Osteocyte (in vitro differentiated cells): Measurements from ENCODE around the gene SPAG16. TPM values are rescaled to one million over a fixed set of nuclear protein-coding genes. Genes with fewer than 3 reads are reported as not detected.

ENCODE experiments used
- DNase-seq: peaks from one replicate; pipeline ENCODE4 v3.0.0; 2021; ENCODE audit warnings: mixed read lengths; ENCODE audit not compliant: unreplicated experiment; ENCODE audit errors: extremely low spot score
- H3K27ac Mint-ChIP-seq: one replicate; pipeline ENCODE4 v1.8.0; 2021; ENCODE audit warnings: mild to moderate bottlenecking, mixed read lengths; ENCODE audit not compliant: unreplicated experiment
- H3K27me3 Mint-ChIP-seq: one replicate; pipeline ENCODE4 v1.8.0; 2021; ENCODE audit warnings: mixed read lengths; ENCODE audit not compliant: unreplicated experiment
- H3K36me3 Mint-ChIP-seq: one replicate; pipeline ENCODE4 v1.8.0; 2021; ENCODE audit warnings: mixed read lengths; ENCODE audit not compliant: unreplicated experiment
- H3K4me1 Mint-ChIP-seq: one replicate; pipeline ENCODE4 v1.8.0; 2021; ENCODE audit warnings: mixed read lengths; ENCODE audit not compliant: unreplicated experiment
- H3K4me3 Mint-ChIP-seq: one replicate; pipeline ENCODE4 v1.8.0; 2021; ENCODE audit warnings: mild to moderate bottlenecking, moderate library complexity, mixed read lengths; ENCODE audit not compliant: unreplicated experiment
- H3K9me3 Mint-ChIP-seq: one replicate; pipeline ENCODE4 v1.8.0; 2021; ENCODE audit warnings: mixed read lengths; ENCODE audit not compliant: unreplicated experiment
- CTCF ChIP-seq: fragments of 200-600 bp; sonication (generic); IDR thresholded peaks from 2 replicates; pipeline ENCODE4 v1.5.0; 2021; ENCODE audit warnings: antibody characterized with exemption, mild to moderate bottlenecking, moderate library complexity
- total RNA-seq: library from RNA; stranded (reverse); gene quantifications from 2 replicates; pipeline ENCODE4 v1.2.1, GENCODE V29; 2021

Gene SPAG16
- total RNA-seq, 1 donor from 2014 or later: 20.7 TPM

GRCh38 chr2:214315324-214315723, 1031.1 kb downstream of the SPAG16 start:
- Mint-ChIP-seq H3K4me3 (no peak overlapping the region), H3K27me3 (no peaks in the 10 kb centered on the region), H3K36me3 (no peaks in the 10 kb centered on the region), H3K4me1 (peaks cover 15% of the 10 kb centered on the region), H3K9me3 (peaks cover 4% of the 10 kb centered on the region), H3K27ac (no peak overlapping the region)
- no peak for TF ChIP-seq CTCF
- DNase-seq: no peak

- Mint-ChIP-seq H3K27ac (no peak overlapping the region), H3K27me3 (no peaks in the 10 kb centered on the region), H3K36me3 (no peaks in the 10 kb centered on the region), H3K9me3 (peaks cover 4% of the 10 kb centered on the region), H3K4me3 (no peak overlapping the region), H3K4me1 (no peaks in the 10 kb centered on the region)
- no peak for TF ChIP-seq CTCF
- no peak for DNase-seq
Measured at GRCh38 chr2:214320211-214320610, 1035.9 kb downstream of the SPAG16 start.

GRCh38 chr2:214322662-214323061, 1038.4 kb downstream of the SPAG16 start:
- H3K4me3 Mint-ChIP-seq: no peak overlapping the region
- H3K27me3 Mint-ChIP-seq: no peaks in the 10 kb centered on the region
- H3K4me1 Mint-ChIP-seq: no peaks in the 10 kb centered on the region
- H3K9me3 Mint-ChIP-seq: peaks cover 4% of the 10 kb centered on the region
- H3K36me3 Mint-ChIP-seq: no peaks in the 10 kb centered on the region
- TF ChIP-seq CTCF: no peak
- no peak for DNase-seq
- H3K27ac Mint-ChIP-seq: no peak overlapping the region

- Mint-ChIP-seq H3K27me3 (no peaks in the 10 kb centered on the region), H3K4me3 (no peak overlapping the region), H3K36me3 (no peaks in the 10 kb centered on the region), H3K9me3 (no peaks in the 10 kb centered on the region), H3K27ac (no peak overlapping the region), H3K4me1 (no peaks in the 10 kb centered on the region)
- no peak for TF ChIP-seq CTCF
- DNase-seq: no peak
Measured at GRCh38 chr2:214325404-214325803, 1041.1 kb downstream of the SPAG16 start.

- H3K27me3 Mint-ChIP-seq: no peaks in the 10 kb centered on the region
- no peaks in the 10 kb centered on the region for H3K4me1 Mint-ChIP-seq
- H3K36me3 Mint-ChIP-seq: no peaks in the 10 kb centered on the region
- H3K27ac Mint-ChIP-seq: no peak overlapping the region
- H3K9me3 Mint-ChIP-seq: no peaks in the 10 kb centered on the region
- DNase-seq: no peak
- no peak for TF ChIP-seq CTCF
- H3K4me3 Mint-ChIP-seq: no peak overlapping the region
Measured at GRCh38 chr2:214328941-214329340, 1044.7 kb downstream of the SPAG16 start.
